Calu3 (cell line): ENCODE measurements around the gene GCSAM. TPM values are rescaled to one million over a fixed set of nuclear protein-coding genes. Genes with fewer than 3 reads are reported as not detected.

Experiments used
- BruUV-seq: library from RNA; stranded (reverse); fragments of 400-500 nt; replicated peaks from 2 replicates; lab custom pipeline; 2021; lab: Mats Ljungman, UMichigan
- CTCF ChIA-PET: fragments of 300-600 bp; sonication (Branson Sonifier 250); formaldehyde crosslinking; loops from one replicate; lab custom pipeline; 2022; ENCODE audit warnings: antibody characterized with exemption; lab: Charles Lee
- DNase-seq: peaks from one replicate; pipeline ENCODE4 v3.0.0; 2022
- H3K27ac Mint-ChIP-seq: one replicate; pipeline ENCODE4 v1.8.0; 2022; ENCODE audit warnings: mixed read lengths; ENCODE audit not compliant: unreplicated experiment
- H3K27me3 Mint-ChIP-seq: one replicate; pipeline ENCODE4 v1.8.0; 2022; ENCODE audit warnings: mixed read lengths; ENCODE audit not compliant: unreplicated experiment
- H3K36me3 Mint-ChIP-seq: one replicate; pipeline ENCODE4 v1.8.0; 2022; ENCODE audit warnings: mild to moderate bottlenecking, moderate library complexity, mixed read lengths; ENCODE audit not compliant: insufficient read depth, unreplicated experiment
- H3K4me1 Mint-ChIP-seq: one replicate; pipeline ENCODE4 v1.8.0; 2022; ENCODE audit warnings: mild to moderate bottlenecking, low read depth, mixed read lengths; ENCODE audit not compliant: unreplicated experiment
- H3K4me3 Mint-ChIP-seq: one replicate; pipeline ENCODE4 v1.8.0; 2022; ENCODE audit warnings: mild to moderate bottlenecking, low read depth, moderate library complexity, mixed read lengths; ENCODE audit not compliant: unreplicated experiment
- H3K9me3 Mint-ChIP-seq: one replicate; pipeline ENCODE4 v1.8.0; 2022; ENCODE audit warnings: low read depth, mixed read lengths; ENCODE audit not compliant: unreplicated experiment
- CTCF ChIP-seq: fragments of 200-600 bp; IDR thresholded peaks from one replicate; pipeline ENCODE4 v1.8.0; 2022; ENCODE audit warnings: antibody characterized with exemption; ENCODE audit not compliant: unreplicated experiment
- intact Hi-C: fragments of 100-400 bp; cut with micrococcal nuclease; formaldehyde crosslinking; loops from one replicate; pipeline ENCODE4 v1.10.0; 2022; ENCODE audit not compliant: unreplicated experiment
- total RNA-seq: library from RNA; stranded (reverse); gene quantifications from 2 replicates; pipeline ENCODE4 v1.2.3, GENCODE V29; 2022

Gene GCSAM
- total RNA-seq, 1 experiment from 2014 or later = not detected

GRCh38 chr3:112116748-112117186 lies 16.3 kb downstream of the GCSAM start:
- H3K27ac Mint-ChIP-seq = no peak overlapping the region

GRCh38 chr3:112115806-112116383 lies 17.2 kb downstream of the GCSAM start:
- H3K4me3 Mint-ChIP-seq = no peak overlapping the region

More at GRCh38 chr3:112116748-112117186, 16.3 kb downstream of the GCSAM start:
- DNase-seq = no peak
- intact Hi-C loops = no loop called here
- Mint-ChIP-seq H3K9me3 (no peaks in the 10 kb centered on the region), H3K36me3 (peaks cover 23% of the 10 kb centered on the region), H3K4me1 (no peaks in the 10 kb centered on the region), H3K27me3 (no peaks in the 10 kb centered on the region), H3K4me3 (no peak overlapping the region)
- no TSS peak for BruUV-seq
- no peak for TF ChIP-seq CTCF
- CTCF ChIA-PET = interaction anchor here (0.6 kb wide), 1 partner anchor 196 kb away, joined by 3 read pairs; no protein-coding TSS in a partner anchor

GRCh38 chr3:112115161-112115739 lies 17.8 kb downstream of the GCSAM start:
- BruUV-seq = no TSS peak
- Mint-ChIP-seq H3K27me3 (no peaks in the 10 kb centered on the region), H3K27ac (no peak overlapping the region), H3K4me3 (no peak overlapping the region), H3K36me3 (peaks cover 29% of the 10 kb centered on the region), H3K9me3 (no peaks in the 10 kb centered on the region), H3K4me1 (no peaks in the 10 kb centered on the region)
- no peak for DNase-seq
- no peak for TF ChIP-seq CTCF
- intact Hi-C loops = no loop called here
- CTCF ChIA-PET = no interaction called here

More at GRCh38 chr3:112115806-112116383, 17.2 kb downstream of the GCSAM start:
- H3K27me3 Mint-ChIP-seq = no peaks in the 10 kb centered on the region
- no peak for TF ChIP-seq CTCF
- peaks cover 29% of the 10 kb centered on the region for H3K36me3 Mint-ChIP-seq
- no TSS peak for BruUV-seq
- CTCF ChIA-PET = no interaction called here
- DNase-seq = no peak
- intact Hi-C loops = no loop called here
- H3K9me3 Mint-ChIP-seq = no peaks in the 10 kb centered on the region
- H3K27ac Mint-ChIP-seq = no peak overlapping the region
- no peaks in the 10 kb centered on the region for H3K4me1 Mint-ChIP-seq

- no TSS peak for BruUV-seq
- no peak for DNase-seq
- CTCF ChIA-PET = no interaction called here
- Mint-ChIP-seq H3K36me3 (peaks cover 32% of the 10 kb centered on the region), H3K27me3 (no peaks in the 10 kb centered on the region), H3K9me3 (no peaks in the 10 kb centered on the region), H3K27ac (no peak overlapping the region), H3K4me1 (no peaks in the 10 kb centered on the region), H3K4me3 (no peak overlapping the region)
- no peak for TF ChIP-seq CTCF
- intact Hi-C loops = loop anchor here (5.0 kb wide), 1 partner anchor 403 kb away; no protein-coding TSS in a partner anchor
These were observed 18.4 kb downstream of the GCSAM start for GRCh38 chr3:112114576-112115160.
